HFFc6 (cell line): Measurements from ENCODE around the gene LACRT. TPM values are rescaled to one million over a fixed set of nuclear protein-coding genes. Genes with fewer than 3 reads are reported as not detected.

Experiments used
- DNase-seq: peaks from one replicate; pipeline ENCODE4 v3.0.0-alpha.2; 2018
- H3K27ac Mint-ChIP-seq: 2 replicates; pipeline ENCODE4 v1.8.0; 2020; ENCODE audit warnings: mild to moderate bottlenecking, mixed read lengths
- H3K27me3 Mint-ChIP-seq: 2 replicates; pipeline ENCODE4 v1.8.0; 2021; ENCODE audit warnings: mild to moderate bottlenecking, moderate library complexity, mixed read lengths; ENCODE audit not compliant: insufficient read depth
- H3K36me3 Mint-ChIP-seq: 2 replicates; pipeline ENCODE4 v1.8.0; 2021; ENCODE audit warnings: low read depth, mixed read lengths
- H3K4me1 Mint-ChIP-seq: 2 replicates; pipeline ENCODE4 v1.8.0; 2020; ENCODE audit warnings: low read depth, mixed read lengths
- H3K4me3 Mint-ChIP-seq: 2 replicates; pipeline ENCODE4 v1.8.0; 2020; ENCODE audit warnings: mild to moderate bottlenecking, moderate library complexity, mixed read lengths
- H3K9me3 Mint-ChIP-seq: 2 replicates; pipeline ENCODE4 v1.8.0; 2020; ENCODE audit warnings: mild to moderate bottlenecking, mixed read lengths
- total RNA-seq, 6 experiments: library from RNA; stranded (reverse); fragmentation: NEBNext Ultra II Directional; extraction: Animal tissue kit (Norgen Biotek cat#: 25700); gene quantifications; 2 replicates in 1 of 6; 3 replicates in 5 of 6; pipeline ENCODE4 v1.2.3, GENCODE V29; 2021
- TF ChIP-seq, protein P1 (sequence below): fragments of 200-600 bp; sonication (generic); IDR thresholded peaks from 2 replicates; pipeline ENCODE4 v1.5.0; 2021; ENCODE audit warnings: antibody characterized with exemption, mild to moderate bottlenecking

Gene LACRT
- total RNA-seq, 6 experiments from 2014 or later, result not detected

DNA sequence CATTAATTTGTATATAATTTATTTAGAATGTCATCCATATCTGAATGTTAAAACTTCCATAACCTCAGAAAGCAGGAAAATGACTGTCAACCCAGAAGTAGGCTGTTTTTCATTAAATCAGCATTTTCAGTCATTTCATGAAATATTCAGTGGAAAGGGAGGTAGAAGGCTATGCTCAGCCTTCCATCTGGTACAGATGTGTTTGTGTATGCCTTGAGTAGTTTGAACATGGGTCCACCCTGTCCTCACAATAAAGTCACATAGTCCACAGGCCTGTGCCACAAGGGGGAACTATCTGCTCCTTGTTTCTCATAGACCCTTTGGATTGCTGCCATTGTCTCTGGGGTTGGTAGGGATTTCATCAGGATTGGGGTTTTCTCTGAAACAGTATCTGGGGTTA is 9.1 kb downstream of the LACRT start:
- peaks cover 7% of the 10 kb centered on the region for H3K9me3 Mint-ChIP-seq
- no peaks in the 10 kb centered on the region for H3K36me3 Mint-ChIP-seq
- H3K4me3 Mint-ChIP-seq, result no peak overlapping the region
- H3K4me1 Mint-ChIP-seq, result no peaks in the 10 kb centered on the region
- no peak for DNase-seq
- peaks cover 8% of the 10 kb centered on the region; the same call in 1 of the 2 replicates for H3K27me3 Mint-ChIP-seq
- TF ChIP-seq, protein P1, sequence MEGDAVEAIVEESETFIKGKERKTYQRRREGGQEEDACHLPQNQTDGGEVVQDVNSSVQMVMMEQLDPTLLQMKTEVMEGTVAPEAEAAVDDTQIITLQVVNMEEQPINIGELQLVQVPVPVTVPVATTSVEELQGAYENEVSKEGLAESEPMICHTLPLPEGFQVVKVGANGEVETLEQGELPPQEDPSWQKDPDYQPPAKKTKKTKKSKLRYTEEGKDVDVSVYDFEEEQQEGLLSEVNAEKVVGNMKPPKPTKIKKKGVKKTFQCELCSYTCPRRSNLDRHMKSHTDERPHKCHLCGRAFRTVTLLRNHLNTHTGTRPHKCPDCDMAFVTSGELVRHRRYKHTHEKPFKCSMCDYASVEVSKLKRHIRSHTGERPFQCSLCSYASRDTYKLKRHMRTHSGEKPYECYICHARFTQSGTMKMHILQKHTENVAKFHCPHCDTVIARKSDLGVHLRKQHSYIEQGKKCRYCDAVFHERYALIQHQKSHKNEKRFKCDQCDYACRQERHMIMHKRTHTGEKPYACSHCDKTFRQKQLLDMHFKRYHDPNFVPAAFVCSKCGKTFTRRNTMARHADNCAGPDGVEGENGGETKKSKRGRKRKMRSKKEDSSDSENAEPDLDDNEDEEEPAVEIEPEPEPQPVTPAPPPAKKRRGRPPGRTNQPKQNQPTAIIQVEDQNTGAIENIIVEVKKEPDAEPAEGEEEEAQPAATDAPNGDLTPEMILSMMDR, result no peak
- no peak overlapping the region for H3K27ac Mint-ChIP-seq

DNA sequence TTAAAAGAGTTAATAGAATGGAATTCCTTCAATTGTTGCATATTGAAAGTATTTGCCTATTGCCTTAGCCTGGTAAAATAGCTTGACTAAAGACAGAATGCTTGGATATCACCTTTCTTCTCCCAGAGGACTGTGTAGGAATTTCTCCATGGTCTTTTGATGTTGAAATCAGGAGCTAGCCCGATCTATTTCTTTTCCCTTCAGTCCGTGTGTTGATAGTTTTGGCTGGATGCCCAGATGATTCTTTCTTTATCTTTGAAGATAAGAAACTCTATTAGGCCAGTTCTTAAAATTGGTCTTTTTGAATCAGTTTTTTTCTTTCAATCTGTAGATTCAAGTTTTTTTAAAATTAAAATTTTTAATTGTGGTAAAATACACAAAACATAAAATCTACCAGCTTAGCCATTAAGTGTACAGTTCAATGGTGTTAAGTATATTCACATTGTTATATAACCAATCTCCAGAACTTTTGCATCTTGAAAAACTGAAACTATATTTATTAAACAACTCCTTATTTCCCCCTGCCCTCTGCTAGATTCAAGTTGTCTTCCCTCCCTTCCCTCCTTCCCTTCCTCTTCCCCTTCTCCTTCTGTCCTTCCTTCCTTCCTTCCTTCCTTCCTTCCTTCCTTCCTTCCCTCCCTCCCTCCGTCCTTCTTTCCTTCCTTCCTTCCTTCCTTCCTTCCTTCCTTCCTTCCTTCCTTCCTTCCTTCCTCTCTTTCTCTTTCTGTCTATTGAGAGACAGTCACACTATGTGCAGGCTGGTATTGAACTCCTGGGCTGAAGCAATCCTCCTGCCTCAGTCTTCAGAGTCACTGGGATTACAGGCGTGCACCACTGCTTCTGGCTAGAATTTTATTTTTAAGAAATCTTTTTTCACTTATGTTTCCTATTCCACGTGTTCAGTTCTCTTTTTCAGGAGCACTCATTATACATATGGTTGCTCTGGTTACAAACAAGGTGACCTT is 10.1 kb downstream of the LACRT start:
- H3K4me1 Mint-ChIP-seq, result no peaks in the 10 kb centered on the region
- no peak overlapping the region for H3K4me3 Mint-ChIP-seq
- H3K36me3 Mint-ChIP-seq, result no peaks in the 10 kb centered on the region
- no peak for DNase-seq
- H3K27me3 Mint-ChIP-seq, result peaks cover 8% of the 10 kb centered on the region; the same call in 1 of the 2 replicates
- no peak overlapping the region for H3K27ac Mint-ChIP-seq
- H3K9me3 Mint-ChIP-seq, result peaks cover 7% of the 10 kb centered on the region
- TF ChIP-seq, protein P1, result no peak

DNA sequence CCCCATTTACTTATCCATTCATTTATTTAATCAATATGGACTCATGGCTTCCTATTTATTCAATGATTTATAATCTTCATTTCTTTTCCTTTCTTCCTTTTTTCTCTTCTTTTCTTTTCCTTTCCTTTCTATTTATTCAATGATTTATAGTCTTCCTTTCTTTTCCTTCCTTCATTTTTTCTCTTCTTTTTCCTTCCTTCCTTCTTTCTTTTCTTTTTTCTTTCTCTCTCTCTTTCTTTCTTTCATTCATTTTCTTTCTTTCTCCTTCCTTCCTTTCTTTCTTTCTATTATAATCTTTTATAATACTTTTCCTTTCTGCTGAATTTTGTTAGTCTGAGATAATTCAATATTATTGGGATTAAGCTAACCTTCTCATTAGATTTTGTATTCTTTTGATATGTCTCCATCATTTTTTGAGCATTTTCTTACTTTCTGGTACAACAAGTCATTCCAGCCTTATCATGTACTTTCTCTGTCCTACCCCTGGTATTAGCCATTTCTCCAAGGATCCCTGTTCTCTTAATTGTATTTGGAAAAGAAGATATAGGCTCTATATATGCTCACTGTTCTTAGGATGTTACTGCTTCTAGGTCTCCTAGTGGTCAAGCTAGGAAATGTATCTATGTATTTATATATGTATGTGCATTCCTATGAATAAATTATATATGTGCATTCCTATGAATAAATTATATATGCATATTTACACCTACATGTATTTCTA is 12.1 kb downstream of the LACRT start:
- Mint-ChIP-seq H3K27ac (no peak overlapping the region), H3K27me3 (peaks cover 5% of the 10 kb centered on the region; the same call in 1 of the 2 replicates), H3K9me3 (peaks cover 7% of the 10 kb centered on the region), H3K36me3 (no peaks in the 10 kb centered on the region), H3K4me1 (no peaks in the 10 kb centered on the region), H3K4me3 (no peak overlapping the region)
- TF ChIP-seq, protein P1, result peak; percentile 71
- peak; percentile 10 for DNase-seq

DNA sequence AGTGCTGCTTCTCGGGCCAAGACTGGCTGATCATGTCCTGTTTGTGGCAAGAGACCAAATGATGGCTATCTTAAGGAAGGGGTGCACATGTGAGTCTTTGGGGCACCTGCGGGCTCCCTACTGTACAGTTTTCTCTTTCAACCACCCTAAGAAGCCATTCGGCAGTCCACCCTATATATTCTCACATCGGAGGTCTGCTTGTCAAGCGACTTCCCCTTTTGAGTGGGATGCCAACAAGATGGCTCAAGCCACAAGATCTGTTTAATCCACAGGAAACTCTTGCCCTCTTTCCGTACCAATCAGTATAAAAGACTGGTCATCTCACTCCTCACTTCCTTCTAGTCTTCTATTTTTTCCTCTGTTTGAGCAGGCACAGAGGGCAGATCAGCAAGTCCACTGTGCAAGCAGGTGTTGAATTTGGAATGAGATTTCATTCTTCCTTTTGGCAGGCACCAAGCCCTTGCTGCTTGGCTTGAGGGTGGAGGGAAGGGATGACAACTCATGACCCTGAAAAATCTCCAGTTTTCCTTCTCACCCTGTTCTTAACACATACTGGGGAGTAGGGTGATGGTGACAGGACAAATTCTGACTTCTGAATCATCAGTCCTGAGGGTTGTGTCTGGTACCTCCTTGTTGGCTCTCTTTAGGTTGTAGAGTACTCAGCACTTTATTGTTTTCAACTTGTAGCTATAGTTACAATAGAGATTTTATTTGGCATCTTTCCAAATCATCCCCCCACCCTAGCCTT is 17.6 kb downstream of the LACRT start:
- Mint-ChIP-seq H3K9me3 (no peaks in the 10 kb centered on the region), H3K27me3 (peaks cover 9% of the 10 kb centered on the region), H3K4me3 (no peak overlapping the region), H3K4me1 (no peaks in the 10 kb centered on the region), H3K27ac (no peak overlapping the region), H3K36me3 (no peaks in the 10 kb centered on the region)
- DNase-seq, result no peak
- TF ChIP-seq, protein P1, result no peak

DNA sequence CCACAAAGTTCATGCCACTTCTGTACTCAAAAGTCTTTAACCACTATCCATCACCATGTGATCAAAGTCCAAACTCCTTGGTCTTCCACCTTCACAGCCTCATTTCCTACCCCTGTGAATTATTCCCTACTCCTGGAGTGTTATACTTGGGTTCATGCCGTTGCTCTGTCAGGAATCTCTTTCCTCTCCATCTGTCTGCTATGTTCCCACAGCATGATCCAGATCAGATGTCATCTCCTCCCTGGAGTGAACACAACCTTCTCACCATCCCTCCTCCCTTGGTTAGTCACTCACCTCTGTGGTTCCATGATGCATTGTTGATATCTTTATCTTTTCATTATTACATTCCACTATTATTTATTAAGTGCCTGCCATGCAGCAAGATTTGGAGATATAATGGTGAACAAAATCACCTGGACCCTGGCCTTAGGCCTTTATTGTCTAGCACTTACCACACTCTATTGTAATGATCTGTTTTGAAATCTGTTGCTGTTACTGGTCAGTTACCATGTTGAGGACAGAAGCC is 22.4 kb downstream of the LACRT start:
- H3K27me3 Mint-ChIP-seq, result peaks cover 25% of the 10 kb centered on the region
- no peak overlapping the region for H3K4me3 Mint-ChIP-seq
- TF ChIP-seq, protein P1, result no peak
- no peaks in the 10 kb centered on the region for H3K4me1 Mint-ChIP-seq
- H3K27ac Mint-ChIP-seq, result no peak overlapping the region
- no peak for DNase-seq
- no peaks in the 10 kb centered on the region for H3K36me3 Mint-ChIP-seq
- H3K9me3 Mint-ChIP-seq, result no peaks in the 10 kb centered on the region
